DND-41 (cell line): ENCODE results near the gene OR2L8.

Experiments used
- ATAC-seq: fragments of 200-7000 bp; cut with Tn5 transposase; 3 replicates; pipeline ENCODE4 v1.9.1; 2021; ENCODE audit warnings: low read depth; ENCODE audit not compliant: insufficient read depth
- DNase-seq: peaks from one replicate; pipeline ENCODE4 v3.0.0-alpha.2; 2020
- H2AFZ ChIP-seq: 2 replicates; pipeline ENCODE4 v1.6.0; 2012; ENCODE audit warnings: low read depth, low read length
- H3K27ac ChIP-seq: 2 replicates; pipeline ENCODE4 v1.5.1; 2012; ENCODE audit warnings: low read length, inconsistent platforms
- H3K27me3 ChIP-seq: fragments of 200-600 bp; sonication (generic); 2 replicates; pipeline ENCODE4 v1.6.0; 2012; ENCODE audit warnings: low read length, mild to moderate bottlenecking, inconsistent platforms; ENCODE audit not compliant: insufficient read depth, poor library complexity
- H3K36me3 ChIP-seq: 2 replicates; pipeline ENCODE4 v1.5.1; 2012; ENCODE audit warnings: low read length, inconsistent platforms; ENCODE audit not compliant: insufficient read depth
- H3K4me1 ChIP-seq: 2 replicates; pipeline ENCODE4 v1.5.1; 2012; ENCODE audit warnings: mild to moderate bottlenecking, low read length; ENCODE audit not compliant: insufficient read depth
- H3K4me2 ChIP-seq: 2 replicates; pipeline ENCODE4 v1.6.0; 2012; ENCODE audit warnings: mild to moderate bottlenecking, moderate library complexity, low read length, inconsistent platforms; ENCODE audit not compliant: insufficient read depth
- H3K4me3 ChIP-seq, 2 experiments: fragments of 200-600 bp in 1 of 2; shearing (Covaris generic) in 1 of 2; 2 replicates each; pipeline ENCODE4 v1.5.1; 2012 to 2016; ENCODE audit warnings: inconsistent platforms in 2 of 2, low read length in 2 of 2, mild to moderate bottlenecking in 2 of 2, low read depth in 1 of 2, moderate library complexity in 1 of 2
- H3K79me2 ChIP-seq: 2 replicates; pipeline ENCODE4 v1.6.0; 2012; ENCODE audit warnings: low read length, inconsistent platforms; ENCODE audit not compliant: insufficient read depth
- H3K9ac ChIP-seq: 2 replicates; pipeline ENCODE4 v1.6.0; 2012; ENCODE audit warnings: low read depth, mild to moderate bottlenecking, inconsistent platforms, low read length, moderate library complexity
- H3K9me3 ChIP-seq: 2 replicates; pipeline ENCODE4 v1.5.1; 2012; ENCODE audit warnings: low read length, moderate library complexity, mild to moderate bottlenecking, inconsistent platforms; ENCODE audit not compliant: insufficient read depth, severe bottlenecking
- H4K20me1 ChIP-seq: 2 replicates; pipeline ENCODE4 v1.6.0; 2012; ENCODE audit warnings: low read length; ENCODE audit not compliant: insufficient read depth
- EZH2 ChIP-seq: IDR thresholded peaks from 3 replicates; pipeline ENCODE4 v1.6.1; 2012; ENCODE audit warnings: borderline replicate concordance, low read depth, mild to moderate bottlenecking, moderate library complexity, low read length, inconsistent platforms; ENCODE audit not compliant: severe bottlenecking
- TF ChIP-seq, protein P1 (sequence below): IDR thresholded peaks from 2 replicates; pipeline ENCODE4 v1.5.1; 2012; ENCODE audit warnings: borderline replicate concordance, low read length, moderate library complexity, mild to moderate bottlenecking; ENCODE audit not compliant: poor library complexity, severe bottlenecking; ENCODE audit errors: extremely low read depth

Gene OR2L8

GRCh38 chr1:247966532-247967204 is 18.0 kb downstream of the OR2L8 start:
- H3K4me3 ChIP-seq, result no peak overlapping the region
- H3K27me3 ChIP-seq, result no peaks in the 10 kb centered on the region
- no peak for DNase-seq
- no peak overlapping the region for H2AFZ ChIP-seq
- H3K27ac ChIP-seq, result no peak overlapping the region
- peaks cover 6% of the 10 kb centered on the region for H3K4me1 ChIP-seq
- no peak overlapping the region for H3K4me2 ChIP-seq
- no peaks in the 10 kb centered on the region for H3K9me3 ChIP-seq
- no peak for ATAC-seq
- H3K36me3 ChIP-seq, result no peaks in the 10 kb centered on the region
- no peak for TF ChIP-seq EZH2
- no peak overlapping the region for H3K9ac ChIP-seq
- no peaks in the 10 kb centered on the region for H3K79me2 ChIP-seq
- no peaks in the 10 kb centered on the region for H4K20me1 ChIP-seq

DNA sequence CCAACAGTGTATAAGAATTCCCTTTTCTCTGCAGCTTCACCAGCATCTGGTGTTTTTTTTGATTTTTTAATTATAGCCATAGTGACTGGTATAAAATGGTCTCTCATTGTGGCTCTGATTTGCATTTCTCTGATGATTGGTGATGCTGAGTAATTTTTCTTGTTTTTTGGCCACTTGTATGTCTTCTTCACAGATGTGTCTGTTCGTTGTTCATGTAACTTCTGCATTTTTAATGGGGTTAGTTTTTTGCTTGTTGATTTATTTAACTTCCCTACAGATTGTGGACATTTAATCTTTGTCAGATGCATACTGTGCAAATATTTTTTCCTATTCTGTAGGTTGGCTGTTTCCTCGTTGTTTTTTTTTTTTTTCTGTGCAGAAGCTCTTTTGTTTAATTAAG is 44.3 kb downstream of the OR2L8 start:
- no peak overlapping the region for H3K4me3 ChIP-seq
- H2AFZ ChIP-seq, result no peak overlapping the region
- H3K27me3 ChIP-seq, result no peaks in the 10 kb centered on the region
- no peak overlapping the region for H3K4me2 ChIP-seq
- ATAC-seq (no peak), DNase-seq (no peak)
- no peak overlapping the region for H3K27ac ChIP-seq
- H4K20me1 ChIP-seq, result no peaks in the 10 kb centered on the region
- no peaks in the 10 kb centered on the region for H3K36me3 ChIP-seq
- no peaks in the 10 kb centered on the region for H3K9me3 ChIP-seq
- H3K79me2 ChIP-seq, result no peaks in the 10 kb centered on the region
- no peak overlapping the region for H3K9ac ChIP-seq
- no peaks in the 10 kb centered on the region for H3K4me1 ChIP-seq
- TF ChIP-seq EZH2, result no peak
- TF ChIP-seq, protein P1, sequence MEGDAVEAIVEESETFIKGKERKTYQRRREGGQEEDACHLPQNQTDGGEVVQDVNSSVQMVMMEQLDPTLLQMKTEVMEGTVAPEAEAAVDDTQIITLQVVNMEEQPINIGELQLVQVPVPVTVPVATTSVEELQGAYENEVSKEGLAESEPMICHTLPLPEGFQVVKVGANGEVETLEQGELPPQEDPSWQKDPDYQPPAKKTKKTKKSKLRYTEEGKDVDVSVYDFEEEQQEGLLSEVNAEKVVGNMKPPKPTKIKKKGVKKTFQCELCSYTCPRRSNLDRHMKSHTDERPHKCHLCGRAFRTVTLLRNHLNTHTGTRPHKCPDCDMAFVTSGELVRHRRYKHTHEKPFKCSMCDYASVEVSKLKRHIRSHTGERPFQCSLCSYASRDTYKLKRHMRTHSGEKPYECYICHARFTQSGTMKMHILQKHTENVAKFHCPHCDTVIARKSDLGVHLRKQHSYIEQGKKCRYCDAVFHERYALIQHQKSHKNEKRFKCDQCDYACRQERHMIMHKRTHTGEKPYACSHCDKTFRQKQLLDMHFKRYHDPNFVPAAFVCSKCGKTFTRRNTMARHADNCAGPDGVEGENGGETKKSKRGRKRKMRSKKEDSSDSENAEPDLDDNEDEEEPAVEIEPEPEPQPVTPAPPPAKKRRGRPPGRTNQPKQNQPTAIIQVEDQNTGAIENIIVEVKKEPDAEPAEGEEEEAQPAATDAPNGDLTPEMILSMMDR, result no peak

DNA sequence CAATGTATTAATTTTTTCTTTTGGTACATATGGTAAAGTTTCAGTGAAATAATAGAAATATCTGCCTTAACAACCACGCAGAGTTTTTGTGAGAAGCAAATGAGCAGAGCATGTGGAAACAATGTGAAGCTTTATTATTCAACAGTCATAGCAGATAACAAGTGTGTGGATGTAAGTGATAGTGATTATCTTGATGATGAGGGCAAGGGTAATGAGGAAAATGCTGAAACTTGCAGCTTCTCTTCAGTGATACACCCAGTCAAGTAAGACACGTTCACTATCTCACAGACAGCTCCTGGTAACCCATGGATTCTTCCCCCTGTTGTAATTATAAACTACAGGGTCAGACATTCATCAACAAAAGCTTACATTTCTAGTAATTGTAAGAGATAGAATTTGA is 50.2 kb downstream of the OR2L8 start:
- Histone ChIP-seq H3K4me2 (no peak overlapping the region), H3K27ac (no peak overlapping the region), H3K27me3 (no peaks in the 10 kb centered on the region), H3K9me3 (no peaks in the 10 kb centered on the region), H3K79me2 (no peaks in the 10 kb centered on the region), H3K9ac (no peak overlapping the region), H3K4me1 (no peaks in the 10 kb centered on the region), H2AFZ (no peak overlapping the region), H3K4me3 (no peak overlapping the region), H4K20me1 (no peaks in the 10 kb centered on the region), H3K36me3 (no peaks in the 10 kb centered on the region)
- TF ChIP-seq EZH2, result no peak
- TF ChIP-seq, protein P1, result no peak
- no peak for DNase-seq
- no peak for ATAC-seq
